Epidermal melanocyte (primary cell): ENCODE measurements around the gene ZNF304.
"Not testable (repeated sequence)": the region's sequence is repeated elsewhere in the genome, so short reads cannot be mapped to it uniquely, and the experiment has no call there.

Source experiments
- DNase-seq: peaks from one replicate; pipeline ENCODE4 v3.0.0; 2011; ENCODE audit warnings: low spot score; ENCODE audit not compliant: insufficient read length

The ZNF304 gene

GRCh38 chr19:57362419-57362818 lies 11.3 kb downstream of the ZNF304 start:
- no peak for DNase-seq

GRCh38 chr19:57362997-57363687 lies 12.1 kb downstream of the ZNF304 start, which contains the start of the genes TRAPPC2B and ZNF547:
TSS of gene TRAPPC2B (plus strand) at chr19:57363551. CDS start at chr19:57364834, 1,283 bp downstream.
TSS of gene ZNF547 (plus strand) at chr19:57363551. CDS start at chr19:57368556, 5,005 bp downstream.
- peak; percentile 91 for DNase-seq

GRCh38 chr19:57363688-57364181 lies 12.7 kb downstream of the ZNF304 start:
- no peak for DNase-seq

GRCh38 chr19:57366776-57367175 lies 15.7 kb downstream of the ZNF304 start:
- no peak for DNase-seq

- DNase-seq, result no peak
These were observed 23.1 kb downstream of the ZNF304 start for GRCh38 chr19:57374179-57374578.

- DNase-seq, result not testable (repeated sequence)
These were observed 23.6 kb downstream of the ZNF304 start for GRCh38 chr19:57374647-57375046.

GRCh38 chr19:57376151-57376550 lies 25.1 kb downstream of the ZNF304 start:
- DNase-seq, result no peak

GRCh38 chr19:57377498-57378146 lies 26.6 kb downstream of the ZNF304 start:
- DNase-seq, result no peak

- no peak for DNase-seq
These were observed 29.9 kb downstream of the ZNF304 start for GRCh38 chr19:57380923-57381322.

- DNase-seq, result no peak
These were observed 31.9 kb downstream of the ZNF304 start for GRCh38 chr19:57382806-57383488.

GRCh38 chr19:57389194-57389729 lies 38.2 kb downstream of the ZNF304 start:
- DNase-seq, result no peak

GRCh38 chr19:57389730-57390598 lies 38.9 kb downstream of the ZNF304 start, which contains the start of gene ZNF548:
TSS of gene ZNF548 (plus strand) at chr19:57389854. CDS start at chr19:57390100, 246 bp downstream.
- DNase-seq, result peak; percentile 90

GRCh38 chr19:57395710-57396109 lies 44.6 kb downstream of the ZNF304 start:
- no peak for DNase-seq

- no peak for DNase-seq
These were observed 47.8 kb downstream of the ZNF304 start for GRCh38 chr19:57398868-57399267.

- no peak for DNase-seq
These were observed 52.9 kb downstream of the ZNF304 start for GRCh38 chr19:57403737-57404563.

- DNase-seq, result peak; percentile 26
These were observed 55.5 kb downstream of the ZNF304 start for GRCh38 chr19:57406516-57407123.
